ENCODE results near the gene OR4E1.

Gene OR4E1

DNA sequence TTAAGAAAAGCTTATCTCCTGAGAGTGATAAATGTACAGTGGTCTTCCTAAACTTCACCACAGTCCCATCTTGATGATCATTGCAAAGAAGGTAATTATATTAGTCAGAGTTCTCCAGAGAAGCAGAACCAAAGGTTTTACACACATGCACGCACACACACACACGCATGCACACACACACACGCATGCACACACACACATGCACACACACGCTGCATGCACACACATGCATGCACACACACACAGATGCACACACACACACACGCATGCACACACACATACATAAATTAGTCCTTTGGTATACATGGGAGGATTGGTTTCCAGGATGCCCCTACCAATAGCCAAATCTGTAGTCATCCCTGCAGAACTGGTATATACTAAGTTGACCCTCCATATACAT, 19.4 kb downstream of the OR4E1 start:
- Histone ChIP-seq H3K27me3 (ENCODE audit: insufficient read depth, low read length, poor library complexity) (peaks cover 11% of the 10 kb centered on the region), H3K4me2 (ENCODE audit: insufficient read depth, low read length) (no peak overlapping the region), H4K20me1 (ENCODE audit: insufficient read depth, low read length) (no peaks in the 10 kb centered on the region), H3K9me3 (ENCODE audit: insufficient read depth, low read length, severe bottlenecking) (no peaks in the 10 kb centered on the region), H2AFZ (ENCODE audit: low read depth, low read length) (no peak overlapping the region), H3K36me3 (ENCODE audit: insufficient read depth, low read length) (no peaks in the 10 kb centered on the region), H3K4me1 (ENCODE audit: insufficient read depth, low read length) (no peaks in the 10 kb centered on the region), H3K27ac (ENCODE audit: low read length) (no peak overlapping the region), H3K9ac (ENCODE audit: low read depth, low read length) (no peak overlapping the region), H3K79me2 (ENCODE audit: insufficient read depth, low read length) (no peaks in the 10 kb centered on the region), H3K4me3 (ENCODE audit: low read depth in 1 of 2, low read length in 2 of 2) (no peak overlapping the region)
- ATAC-seq (ENCODE audit: insufficient read depth, low read depth) (no peak), DNase-seq (no peak)
- TF ChIP-seq EZH2 (IDR thresholded peaks at IDR 0.05; ENCODE audit: borderline replicate concordance, low read depth, low read length, severe bottlenecking): no peak
- TF ChIP-seq, protein P1, sequence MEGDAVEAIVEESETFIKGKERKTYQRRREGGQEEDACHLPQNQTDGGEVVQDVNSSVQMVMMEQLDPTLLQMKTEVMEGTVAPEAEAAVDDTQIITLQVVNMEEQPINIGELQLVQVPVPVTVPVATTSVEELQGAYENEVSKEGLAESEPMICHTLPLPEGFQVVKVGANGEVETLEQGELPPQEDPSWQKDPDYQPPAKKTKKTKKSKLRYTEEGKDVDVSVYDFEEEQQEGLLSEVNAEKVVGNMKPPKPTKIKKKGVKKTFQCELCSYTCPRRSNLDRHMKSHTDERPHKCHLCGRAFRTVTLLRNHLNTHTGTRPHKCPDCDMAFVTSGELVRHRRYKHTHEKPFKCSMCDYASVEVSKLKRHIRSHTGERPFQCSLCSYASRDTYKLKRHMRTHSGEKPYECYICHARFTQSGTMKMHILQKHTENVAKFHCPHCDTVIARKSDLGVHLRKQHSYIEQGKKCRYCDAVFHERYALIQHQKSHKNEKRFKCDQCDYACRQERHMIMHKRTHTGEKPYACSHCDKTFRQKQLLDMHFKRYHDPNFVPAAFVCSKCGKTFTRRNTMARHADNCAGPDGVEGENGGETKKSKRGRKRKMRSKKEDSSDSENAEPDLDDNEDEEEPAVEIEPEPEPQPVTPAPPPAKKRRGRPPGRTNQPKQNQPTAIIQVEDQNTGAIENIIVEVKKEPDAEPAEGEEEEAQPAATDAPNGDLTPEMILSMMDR (IDR thresholded peaks at IDR 0.05; ENCODE audit: borderline replicate concordance, extremely low read depth, low read length, poor library complexity, severe bottlenecking): no peak

DNA sequence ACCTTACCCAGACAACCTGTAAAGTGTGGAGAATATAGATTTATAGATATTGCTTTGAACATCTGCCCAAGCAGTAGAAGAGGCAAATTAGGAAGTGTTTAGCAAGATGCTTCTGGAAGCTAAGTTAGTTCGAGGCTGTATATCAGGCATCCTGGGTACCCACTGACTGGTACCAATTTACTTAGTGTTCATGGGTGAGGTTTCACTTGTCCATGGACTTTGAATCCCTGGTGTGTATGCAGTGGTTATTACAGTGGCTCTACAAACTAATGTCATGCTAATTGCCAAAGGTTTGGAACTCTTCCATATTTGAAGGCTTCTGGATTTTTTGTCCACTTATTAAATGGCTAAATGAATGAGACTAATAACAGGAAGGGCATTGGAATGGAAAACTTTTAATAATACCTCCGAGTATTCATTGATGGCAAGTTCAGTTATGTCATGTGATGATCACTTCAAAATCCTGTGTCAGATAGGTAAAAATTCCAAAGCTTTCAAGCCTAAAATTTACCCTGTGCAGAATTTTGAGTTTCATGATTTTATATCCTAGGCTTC, 20.2 kb downstream of the OR4E1 start, which contains the start of gene OR4E2:
TSS of gene OR4E2 (plus strand) at position 505 of the 555 bp plus-strand sequence. CDS start 11,248 bp downstream, outside the sequence.
- Histone ChIP-seq H3K4me1 (ENCODE audit: insufficient read depth, low read length) (no peaks in the 10 kb centered on the region), H3K4me2 (ENCODE audit: insufficient read depth, low read length) (no peak within 1 kb of the TSS)
- no peak for ATAC-seq (ENCODE audit: insufficient read depth, low read depth)

DNA sequence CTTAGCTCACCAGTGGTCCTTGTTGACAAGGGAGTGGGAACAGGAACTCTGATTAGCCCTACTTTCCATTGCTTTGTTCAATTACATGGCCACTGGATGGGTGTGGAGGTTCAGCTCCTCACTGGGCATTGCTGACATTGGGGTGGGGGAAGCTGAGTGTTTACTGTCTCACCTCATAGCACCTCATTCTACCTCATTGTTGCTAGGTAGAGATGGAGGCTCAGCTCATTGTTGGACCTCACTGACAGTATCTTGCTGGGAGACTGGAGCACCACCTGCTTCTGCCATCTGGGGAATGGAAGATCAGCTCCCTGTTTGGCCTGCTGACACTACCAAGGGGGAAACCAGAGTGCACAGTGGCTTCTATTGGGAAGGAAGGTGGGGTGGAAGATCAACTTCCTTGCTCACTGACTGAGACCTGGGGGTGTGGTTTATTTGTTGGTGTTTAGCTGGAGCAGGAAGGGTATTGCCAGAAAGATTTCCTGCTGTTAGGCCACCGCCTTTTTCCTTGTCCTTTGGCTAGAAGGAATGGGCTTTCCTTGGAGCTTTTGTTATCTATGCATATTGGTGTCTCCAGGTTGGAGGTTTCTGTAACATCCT, 21.3 kb downstream of the OR4E1 start:
- Histone ChIP-seq H3K9me3 (ENCODE audit: insufficient read depth, low read length, severe bottlenecking) (no peaks in the 10 kb centered on the region), H3K27ac (ENCODE audit: low read length) (no peak overlapping the region), H3K4me1 (ENCODE audit: insufficient read depth, low read length) (no peaks in the 10 kb centered on the region), H3K36me3 (ENCODE audit: insufficient read depth, low read length) (no peaks in the 10 kb centered on the region), H3K4me2 (ENCODE audit: insufficient read depth, low read length) (no peak overlapping the region), H2AFZ (ENCODE audit: low read depth, low read length) (no peak overlapping the region), H3K4me3 (ENCODE audit: low read depth in 1 of 2, low read length in 2 of 2) (no peak overlapping the region), H3K79me2 (ENCODE audit: insufficient read depth, low read length) (no peaks in the 10 kb centered on the region), H3K9ac (ENCODE audit: low read depth, low read length) (no peak overlapping the region), H3K27me3 (ENCODE audit: insufficient read depth, low read length, poor library complexity) (peaks cover 5% of the 10 kb centered on the region), H4K20me1 (ENCODE audit: insufficient read depth, low read length) (no peaks in the 10 kb centered on the region)
- TF ChIP-seq, protein P1 (IDR thresholded peaks at IDR 0.05; ENCODE audit: borderline replicate concordance, extremely low read depth, low read length, poor library complexity, severe bottlenecking): no peak
- no peak for TF ChIP-seq EZH2 (IDR thresholded peaks at IDR 0.05; ENCODE audit: borderline replicate concordance, low read depth, low read length, severe bottlenecking)
- ATAC-seq (ENCODE audit: insufficient read depth, low read depth): no peak
- no peak for DNase-seq

More for the DNA sequence above, 20.2 kb downstream of the OR4E1 start, which contains the start of gene OR4E2:
- H3K9me3 ChIP-seq (ENCODE audit: insufficient read depth, low read length, severe bottlenecking): no peaks in the 10 kb centered on the region
- H3K27me3 ChIP-seq (ENCODE audit: insufficient read depth, low read length, poor library complexity): peaks cover 7% of the 10 kb centered on the region
- no peaks in the 10 kb centered on the region for H4K20me1 ChIP-seq (ENCODE audit: insufficient read depth, low read length)
- H3K36me3 ChIP-seq (ENCODE audit: insufficient read depth, low read length): no peaks in the 10 kb centered on the region
- no peak within 1 kb of the TSS for H2AFZ ChIP-seq (ENCODE audit: low read depth, low read length)
- H3K27ac ChIP-seq (ENCODE audit: low read length): no peak within 1 kb of the TSS
- H3K79me2 ChIP-seq (ENCODE audit: insufficient read depth, low read length): no peaks in the 10 kb centered on the region
- DNase-seq: no peak
- no peak within 1 kb of the TSS for H3K9ac ChIP-seq (ENCODE audit: low read depth, low read length)
- H3K4me3 ChIP-seq (ENCODE audit: low read depth in 1 of 2, low read length in 2 of 2): no peak within 1 kb of the TSS
- TF ChIP-seq, protein P1 (IDR thresholded peaks at IDR 0.05; ENCODE audit: borderline replicate concordance, extremely low read depth, low read length, poor library complexity, severe bottlenecking): no peak
- no peak for TF ChIP-seq EZH2 (IDR thresholded peaks at IDR 0.05; ENCODE audit: borderline replicate concordance, low read depth, low read length, severe bottlenecking)
